Lower lobe of right lung (tissue), 2 donors: Measurements from ENCODE around the gene PTGR2. TPM values are rescaled to one million over a fixed set of nuclear protein-coding genes. Genes with fewer than 3 reads are reported as not detected.
"Not testable (repeated sequence)": the region's sequence is repeated elsewhere in the genome, so short reads cannot be mapped to it uniquely, and the experiment has no call there.

Experiments used
- ATAC-seq, 2 donors: fragments of 200-7000 bp; cut with Tn5 transposase; one replicate each; pipeline ENCODE4 v1.9.1; 2020 to 2022; ENCODE audit warnings: mild to moderate bottlenecking in 2 of 2, moderate library complexity in 2 of 2
- DNase-seq: peaks from one replicate; pipeline ENCODE4 v3.0.0-alpha.2; 2020
- H3K27ac ChIP-seq: fragments of 200-600 bp; one replicate; pipeline ENCODE4 v1.8.0; 2022
- H3K27me3 ChIP-seq: fragments of 200-600 bp; one replicate; pipeline ENCODE4 v1.8.0; 2022; ENCODE audit warnings: low read depth
- H3K36me3 ChIP-seq: fragments of 200-600 bp; one replicate; pipeline ENCODE4 v1.8.0; 2022; ENCODE audit warnings: mild to moderate bottlenecking
- H3K4me1 ChIP-seq: fragments of 200-600 bp; one replicate; pipeline ENCODE4 v1.8.0; 2022
- H3K4me3 ChIP-seq: fragments of 200-600 bp; one replicate; pipeline ENCODE4 v1.8.0; 2022; ENCODE audit warnings: mild to moderate bottlenecking
- H3K9me3 ChIP-seq: fragments of 200-600 bp; one replicate; pipeline ENCODE4 v1.8.0; 2022
- intact Hi-C: fragments of 100-400 bp; cut with DNase I; formaldehyde crosslinking; loops from one replicate; pipeline ENCODE4 v1.11.0; 2022
- total RNA-seq: library from RNA; stranded (reverse); fragmentation: NEBNext Ultra II Directional; extraction: Animal tissue kit (Norgen Biotek cat#: 25700); gene quantifications from one replicate; pipeline ENCODE4 v1.2.1, GENCODE V29; 2021
- TF ChIP-seq, protein P1 (sequence below): fragments of 200-600 bp; IDR thresholded peaks from one replicate; pipeline ENCODE4 v1.8.0; 2022; ENCODE audit warnings: antibody characterized with exemption, mild to moderate bottlenecking
- donor health status: DM: no; HTN: yes; CAD: no; lungs with severe emphysema.

The PTGR2 gene
- total RNA-seq, 1 donor from 2014 or later = 10.8 TPM

DNA sequence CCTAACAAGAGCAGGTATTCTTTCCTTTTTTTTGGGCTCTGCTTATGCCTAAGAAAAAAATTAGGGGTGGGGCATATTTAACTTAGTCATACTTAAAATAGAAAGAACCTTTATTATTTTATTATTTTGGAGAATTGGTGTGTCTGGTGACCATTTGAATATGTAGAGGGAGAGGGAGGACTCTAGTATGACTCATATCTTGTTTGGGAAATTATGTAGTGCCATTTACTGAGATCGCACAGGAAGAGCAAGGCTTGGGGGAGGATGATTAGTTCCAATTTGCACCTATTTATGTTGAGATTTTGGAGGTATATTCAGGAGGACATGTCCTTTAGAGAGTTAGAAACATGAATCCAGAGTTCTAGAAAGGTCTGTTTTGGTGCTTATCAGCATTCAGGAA is 44.9 kb downstream of the PTGR2 start:
- TF ChIP-seq, protein P1, sequence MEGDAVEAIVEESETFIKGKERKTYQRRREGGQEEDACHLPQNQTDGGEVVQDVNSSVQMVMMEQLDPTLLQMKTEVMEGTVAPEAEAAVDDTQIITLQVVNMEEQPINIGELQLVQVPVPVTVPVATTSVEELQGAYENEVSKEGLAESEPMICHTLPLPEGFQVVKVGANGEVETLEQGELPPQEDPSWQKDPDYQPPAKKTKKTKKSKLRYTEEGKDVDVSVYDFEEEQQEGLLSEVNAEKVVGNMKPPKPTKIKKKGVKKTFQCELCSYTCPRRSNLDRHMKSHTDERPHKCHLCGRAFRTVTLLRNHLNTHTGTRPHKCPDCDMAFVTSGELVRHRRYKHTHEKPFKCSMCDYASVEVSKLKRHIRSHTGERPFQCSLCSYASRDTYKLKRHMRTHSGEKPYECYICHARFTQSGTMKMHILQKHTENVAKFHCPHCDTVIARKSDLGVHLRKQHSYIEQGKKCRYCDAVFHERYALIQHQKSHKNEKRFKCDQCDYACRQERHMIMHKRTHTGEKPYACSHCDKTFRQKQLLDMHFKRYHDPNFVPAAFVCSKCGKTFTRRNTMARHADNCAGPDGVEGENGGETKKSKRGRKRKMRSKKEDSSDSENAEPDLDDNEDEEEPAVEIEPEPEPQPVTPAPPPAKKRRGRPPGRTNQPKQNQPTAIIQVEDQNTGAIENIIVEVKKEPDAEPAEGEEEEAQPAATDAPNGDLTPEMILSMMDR = no peak
- H3K4me1 ChIP-seq = no peaks in the 10 kb centered on the region
- H3K4me3 ChIP-seq = no peak overlapping the region
- intact Hi-C loops = no loop called here
- no peak for DNase-seq
- H3K36me3 ChIP-seq = peaks cover 97% of the 10 kb centered on the region
- no peaks in the 10 kb centered on the region for H3K9me3 ChIP-seq
- no peaks in the 10 kb centered on the region for H3K27me3 ChIP-seq
- ATAC-seq = no peak
- H3K27ac ChIP-seq = no peak overlapping the region

DNA sequence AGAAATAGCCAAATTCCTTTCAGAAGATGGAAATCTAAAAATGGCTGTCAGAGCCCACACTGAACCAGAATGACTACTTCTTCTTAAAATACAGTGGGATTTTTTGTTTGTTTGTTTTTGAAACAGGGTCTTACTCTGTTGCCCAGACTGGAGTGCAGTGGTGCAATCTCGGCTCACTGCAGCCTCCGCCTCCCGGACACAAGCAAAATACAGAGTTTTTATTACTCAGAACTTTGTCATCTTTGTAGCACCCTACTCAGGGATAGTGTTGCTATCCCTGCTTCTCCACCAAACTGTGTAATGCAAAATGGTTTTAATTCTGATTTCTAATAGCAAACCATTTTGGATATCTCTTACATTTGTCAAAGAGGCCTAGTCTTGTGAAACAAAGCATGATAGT is 51.4 kb downstream of the PTGR2 start:
- TF ChIP-seq, protein P1 = no peak
- no peak for DNase-seq
- Histone ChIP-seq H3K27ac (no peak overlapping the region), H3K36me3 (peaks cover 90% of the 10 kb centered on the region), H3K27me3 (no peaks in the 10 kb centered on the region), H3K4me1 (no peaks in the 10 kb centered on the region), H3K9me3 (no peaks in the 10 kb centered on the region), H3K4me3 (no peak overlapping the region)
- intact Hi-C loops = no loop called here
- ATAC-seq = no peak

DNA sequence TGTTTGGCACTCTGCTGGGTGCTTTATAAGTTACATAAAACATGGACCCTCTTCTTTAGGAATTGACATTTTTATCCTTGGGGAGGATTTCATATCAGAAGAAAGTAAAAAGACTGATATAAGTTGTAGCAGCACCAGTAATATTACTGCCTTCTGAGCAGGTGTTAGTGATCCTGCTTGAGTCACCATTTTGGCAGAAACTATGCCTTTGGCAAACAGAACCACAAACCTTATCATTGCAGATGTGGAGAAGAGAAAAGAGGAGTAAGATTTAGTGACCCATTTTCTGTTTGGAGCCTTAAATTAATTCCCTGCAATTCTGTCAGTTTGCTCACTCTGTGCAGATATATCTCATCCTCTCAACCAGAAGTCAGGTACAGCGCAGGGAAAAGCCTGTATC is 58.0 kb downstream of the PTGR2 start:
- H3K27ac ChIP-seq = no peak overlapping the region
- no peaks in the 10 kb centered on the region for H3K27me3 ChIP-seq
- H3K4me1 ChIP-seq = no peaks in the 10 kb centered on the region
- DNase-seq (no peak), ATAC-seq (no peak)
- TF ChIP-seq, protein P1 = no peak
- H3K36me3 ChIP-seq = peaks cover 99% of the 10 kb centered on the region
- no peaks in the 10 kb centered on the region for H3K9me3 ChIP-seq
- no peak overlapping the region for H3K4me3 ChIP-seq
- intact Hi-C loops = no loop called here

DNA sequence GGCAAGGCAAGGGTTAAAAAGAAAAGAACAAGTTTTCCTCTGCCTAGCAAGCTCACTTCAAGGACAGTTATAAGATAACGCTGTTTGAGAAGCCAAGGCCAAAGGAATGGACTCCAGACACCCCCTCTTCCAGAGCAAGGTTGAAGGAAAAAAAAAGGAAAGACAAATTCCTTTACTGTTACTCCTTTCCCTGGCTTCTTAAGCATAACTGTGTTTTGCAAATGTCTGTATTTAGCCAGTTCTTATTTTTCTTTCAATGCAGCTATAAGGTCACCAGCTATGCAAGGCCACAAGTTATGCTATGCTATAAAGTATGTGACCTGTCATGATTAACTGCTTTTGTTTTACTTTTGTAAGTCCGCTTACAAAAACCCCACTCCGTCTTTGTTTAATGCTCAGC is 61.6 kb downstream of the PTGR2 start:
- TF ChIP-seq, protein P1 = no peak
- Histone ChIP-seq H3K4me1 (no peaks in the 10 kb centered on the region), H3K27me3 (no peaks in the 10 kb centered on the region), H3K4me3 (no peak overlapping the region), H3K9me3 (no peaks in the 10 kb centered on the region), H3K36me3 (peaks cover 91% of the 10 kb centered on the region), H3K27ac (no peak overlapping the region)
- intact Hi-C loops = no loop called here
- ATAC-seq = no peak
- DNase-seq = no peak

DNA sequence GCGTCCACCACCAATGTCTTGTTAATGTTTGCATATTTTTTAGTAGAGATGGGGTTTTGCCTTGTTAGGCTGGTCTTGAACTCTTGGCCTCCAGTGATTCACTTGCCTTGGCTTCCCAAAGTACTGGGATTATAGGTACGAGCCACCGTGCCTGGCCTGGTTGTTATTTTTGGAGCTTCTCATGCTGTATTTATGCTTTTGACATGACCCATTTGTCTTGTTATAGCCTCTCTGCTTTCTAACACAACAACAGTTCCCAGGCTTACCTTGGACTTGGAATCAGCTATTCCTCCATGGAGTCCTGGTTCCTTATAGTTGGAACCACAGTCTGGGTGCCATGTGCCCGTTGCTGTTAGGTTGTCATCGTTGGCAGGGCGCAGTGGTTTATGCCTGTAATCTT is 64.7 kb downstream of the PTGR2 start:
- ATAC-seq (no peak), DNase-seq (no peak)
- TF ChIP-seq, protein P1 = no peak
- Histone ChIP-seq H3K4me1 (no peaks in the 10 kb centered on the region), H3K9me3 (no peaks in the 10 kb centered on the region), H3K27ac (no peak overlapping the region), H3K4me3 (no peak overlapping the region), H3K27me3 (no peaks in the 10 kb centered on the region), H3K36me3 (peaks cover 90% of the 10 kb centered on the region)
- intact Hi-C loops = no loop called here

DNA sequence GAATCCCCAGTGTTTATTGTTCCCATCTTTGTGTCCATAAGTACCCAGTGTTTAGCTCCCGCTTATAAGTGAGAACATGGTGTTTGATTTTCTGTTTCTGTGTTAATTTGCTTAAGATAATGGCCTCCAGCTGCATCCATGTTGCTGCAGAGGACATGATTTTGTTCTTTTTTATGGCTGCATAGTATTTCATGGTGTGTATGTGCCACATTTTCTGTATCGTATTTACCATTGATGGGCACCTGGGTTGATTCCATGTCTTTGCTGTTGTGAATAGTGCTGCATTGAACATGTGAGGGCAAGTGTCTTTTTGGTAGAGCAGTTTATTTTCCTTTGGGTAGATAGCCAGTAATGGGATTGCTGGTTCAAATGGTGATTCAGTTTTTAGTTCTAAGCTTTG is 67.8 kb downstream of the PTGR2 start:
- H3K4me3 ChIP-seq, intact Hi-C loops, DNase-seq, ATAC-seq, H3K9me3 ChIP-seq, H3K4me1 ChIP-seq, H3K27ac ChIP-seq, H3K27me3 ChIP-seq: not testable (repeated sequence)
- peaks cover 90% of the 10 kb centered on the region for H3K36me3 ChIP-seq
